Measurements from ENCODE around the gene PPIH.
"Not testable (repeated sequence)": the region's sequence is repeated elsewhere in the genome, so short reads cannot be mapped to it uniquely, and the experiment has no call there.

PPIH gene

DNA sequence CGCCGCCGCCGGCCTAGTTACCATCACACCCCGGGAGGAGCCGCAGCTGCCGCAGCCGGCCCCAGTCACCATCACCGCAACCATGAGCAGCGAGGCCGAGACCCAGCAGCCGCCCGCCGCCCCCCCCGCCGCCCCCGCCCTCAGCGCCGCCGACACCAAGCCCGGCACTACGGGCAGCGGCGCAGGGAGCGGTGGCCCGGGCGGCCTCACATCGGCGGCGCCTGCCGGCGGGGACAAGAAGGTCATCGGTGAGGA is 24.2 kb downstream of the PPIH start:
- not testable (repeated sequence) for DNase-seq (ENCODE audit: low read depth in 2 of 2)

DNA sequence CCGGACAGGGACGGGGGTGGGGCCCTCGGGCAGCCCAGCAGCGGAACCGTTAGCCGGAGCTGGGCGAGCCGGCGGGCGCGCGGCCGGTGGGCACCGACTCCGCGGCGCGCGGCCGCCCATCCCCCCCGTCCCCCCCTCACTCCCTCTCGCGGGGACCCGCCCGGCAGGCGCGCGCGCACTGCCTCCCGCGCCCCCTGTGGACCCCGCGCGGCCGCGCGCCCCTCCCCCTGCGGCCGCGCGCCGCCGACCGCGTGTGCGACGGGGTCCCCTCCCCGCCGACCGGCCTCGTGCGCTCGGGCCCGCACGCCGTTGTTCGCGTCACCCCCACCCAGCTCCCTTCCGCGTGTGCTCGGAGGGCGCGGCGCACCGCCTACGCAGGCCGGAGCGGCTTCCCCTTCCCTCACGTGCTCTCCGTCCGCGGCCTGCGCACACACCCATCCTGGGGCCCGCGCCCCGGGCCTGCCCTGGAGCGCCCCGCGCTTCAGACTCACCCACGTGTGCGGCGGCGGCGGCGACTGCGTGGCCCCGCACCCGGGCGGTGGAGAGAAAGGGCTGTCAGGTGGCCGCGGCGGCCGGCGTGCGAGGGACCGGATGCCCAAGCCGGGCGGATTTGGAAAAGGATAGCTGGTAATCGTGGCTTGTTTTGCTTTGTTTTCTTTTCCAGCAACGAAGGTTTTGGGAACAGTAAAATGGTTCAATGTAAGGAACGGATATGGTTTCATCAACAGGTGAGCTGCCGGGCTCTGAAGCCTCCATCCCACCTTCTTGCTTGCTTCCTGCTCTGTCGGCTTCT is 24.7 kb downstream of the PPIH start:
- DNase-seq (ENCODE audit: low read depth in 2 of 2), result peak in 1 of 2 experiments; percentile 14

DNA sequence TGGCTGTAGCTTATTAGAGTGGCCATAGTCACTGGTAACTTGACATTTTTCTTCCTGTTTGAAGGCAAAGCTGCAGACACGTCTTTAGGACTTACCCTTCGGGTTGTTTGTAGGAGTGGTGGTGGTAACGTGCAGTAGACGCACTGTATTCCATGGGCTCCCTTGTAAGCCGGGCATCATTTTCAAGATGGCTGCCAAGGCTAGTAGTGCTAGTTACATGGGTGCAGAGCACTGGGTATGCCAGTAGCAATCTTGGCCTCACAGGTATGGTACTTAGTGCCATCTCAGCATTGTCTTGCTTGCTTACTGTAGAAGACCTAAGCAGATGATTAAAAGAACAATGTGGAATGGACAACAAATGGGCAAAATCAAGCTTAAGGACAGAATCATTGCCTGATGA is 25.9 kb downstream of the PPIH start:
- no peak for DNase-seq (ENCODE audit: low read depth in 2 of 2)

DNA sequence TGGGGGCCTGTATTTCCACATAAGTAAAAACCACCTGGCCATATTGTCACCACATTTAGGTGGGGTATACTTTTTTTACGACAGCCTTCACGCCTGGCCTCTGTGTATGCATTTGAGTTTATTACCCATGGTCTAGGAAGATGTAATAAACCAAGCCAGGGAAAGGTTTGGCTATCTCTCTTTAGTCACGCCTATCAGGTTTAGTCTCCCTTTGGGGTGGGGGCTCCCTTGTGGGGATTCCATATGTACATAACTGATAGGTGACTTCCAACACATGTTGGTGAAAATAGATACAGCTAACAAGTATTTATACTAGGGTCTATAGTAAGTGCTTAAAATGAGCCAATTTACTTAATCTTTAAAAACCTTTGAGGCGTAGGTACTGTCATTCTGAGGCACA is 28.2 kb downstream of the PPIH start:
- DNase-seq (ENCODE audit: low read depth in 2 of 2), result no peak

DNA sequence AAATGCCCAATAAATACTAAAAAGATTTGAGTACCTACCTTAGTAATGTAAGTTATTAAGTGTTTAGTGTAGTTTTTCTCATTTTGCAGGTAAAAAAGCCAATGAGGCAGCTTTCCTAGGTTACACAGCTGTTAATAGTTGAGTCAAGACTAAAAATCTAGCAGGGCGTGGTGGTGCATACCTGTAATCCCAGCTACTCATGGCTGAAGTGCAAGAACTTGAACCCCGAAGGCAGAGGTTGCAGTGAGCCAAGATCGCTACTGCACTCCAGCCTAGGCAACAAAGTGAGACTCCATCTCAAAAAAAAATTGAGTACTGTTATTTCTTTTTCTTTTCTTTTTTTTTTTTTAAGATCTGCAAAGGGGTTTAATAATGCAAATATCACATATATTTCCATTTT is 31.7 kb downstream of the PPIH start:
- DNase-seq (ENCODE audit: low read depth in 2 of 2), result no peak

DNA sequence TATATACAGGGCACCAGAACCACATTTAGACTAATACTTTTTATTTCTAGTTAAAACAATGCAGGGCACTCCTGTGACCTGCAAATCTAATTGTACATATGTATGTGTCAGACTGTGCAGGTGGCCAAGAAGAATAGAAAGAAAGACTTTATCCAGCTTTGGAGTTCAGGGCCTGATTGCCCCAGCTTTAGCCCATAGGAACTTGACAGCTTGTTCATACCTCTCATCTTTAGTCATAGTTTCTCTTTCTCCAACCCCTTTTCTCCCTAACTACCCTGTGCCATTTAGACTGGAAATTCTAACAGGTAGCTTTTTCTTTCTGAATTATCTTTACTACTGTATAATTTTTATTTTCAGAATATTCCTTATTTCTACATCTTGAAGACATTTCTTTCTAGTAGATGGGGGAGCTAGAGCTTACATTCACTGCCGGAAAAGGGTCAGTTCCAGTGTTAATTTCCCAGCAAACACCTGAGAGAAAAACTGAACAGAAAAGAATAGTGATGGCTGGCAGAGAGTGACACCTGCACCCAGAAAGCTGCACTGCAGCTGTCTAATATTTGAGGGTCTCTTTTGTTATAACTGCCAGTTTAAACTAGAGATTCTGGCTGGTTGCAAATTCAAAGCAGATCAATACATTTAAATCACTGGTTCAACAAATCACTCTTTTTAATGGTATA is 32.4 kb downstream of the PPIH start:
- DNase-seq (ENCODE audit: low read depth in 2 of 2), result no peak

DNA sequence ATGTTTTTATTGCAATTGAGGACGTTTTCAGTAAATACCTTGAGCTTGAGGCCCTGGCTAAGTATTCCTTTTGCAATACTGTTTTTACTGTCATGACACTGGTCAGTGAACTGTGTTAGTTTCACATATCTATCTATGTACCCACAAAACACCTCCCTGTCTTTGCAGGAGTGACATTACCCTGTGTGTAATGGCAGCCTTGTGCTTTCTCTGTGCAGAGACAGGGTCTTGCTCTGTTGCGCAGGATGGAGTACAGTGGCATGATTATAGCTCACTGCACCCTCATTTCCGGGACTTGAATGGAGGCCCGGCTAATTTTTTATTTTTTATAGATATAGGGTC is 32.9 kb downstream of the PPIH start:
- DNase-seq (ENCODE audit: low read depth in 2 of 2), result no peak

DNA sequence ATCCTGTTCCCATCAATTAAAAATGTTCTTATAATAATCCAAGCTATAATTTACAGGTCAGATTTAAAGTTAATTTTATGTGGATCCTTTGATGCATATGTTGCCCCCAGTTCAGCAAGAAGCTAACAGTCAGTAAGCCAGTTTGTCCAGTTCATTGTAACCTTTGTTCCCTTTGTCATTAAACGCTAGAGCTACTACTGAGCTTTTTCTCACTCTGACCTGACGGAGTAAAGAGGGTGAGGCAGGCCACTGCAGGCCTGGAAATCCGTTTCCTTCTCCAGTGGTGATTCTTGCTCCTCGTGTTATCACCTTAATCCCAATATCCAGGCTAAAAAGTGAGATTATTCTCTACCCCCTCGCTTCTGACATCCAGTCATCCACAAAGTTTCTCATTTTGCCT is 34.2 kb downstream of the PPIH start:
- DNase-seq (ENCODE audit: low read depth in 2 of 2), result no peak

DNA sequence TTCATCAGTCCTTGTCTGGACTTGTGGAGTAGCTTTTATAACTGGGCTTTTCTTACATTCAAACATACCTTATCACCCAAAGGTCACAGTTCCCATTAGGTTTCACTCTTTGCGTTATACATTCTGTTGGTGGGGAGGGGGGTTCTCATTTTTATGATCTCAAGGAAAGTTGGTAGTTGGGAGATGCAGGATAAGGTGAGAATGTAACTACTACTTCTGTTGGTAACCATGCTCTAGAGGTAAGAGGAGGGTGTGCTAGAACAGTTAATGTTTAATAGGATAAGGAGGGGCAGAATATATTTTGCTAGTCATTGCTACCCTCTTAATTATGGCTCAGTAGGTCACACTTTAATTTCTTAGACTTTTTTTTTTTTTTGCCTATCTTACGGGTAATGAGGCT is 34.7 kb downstream of the PPIH start:
- no peak for DNase-seq (ENCODE audit: low read depth in 2 of 2)

DNA sequence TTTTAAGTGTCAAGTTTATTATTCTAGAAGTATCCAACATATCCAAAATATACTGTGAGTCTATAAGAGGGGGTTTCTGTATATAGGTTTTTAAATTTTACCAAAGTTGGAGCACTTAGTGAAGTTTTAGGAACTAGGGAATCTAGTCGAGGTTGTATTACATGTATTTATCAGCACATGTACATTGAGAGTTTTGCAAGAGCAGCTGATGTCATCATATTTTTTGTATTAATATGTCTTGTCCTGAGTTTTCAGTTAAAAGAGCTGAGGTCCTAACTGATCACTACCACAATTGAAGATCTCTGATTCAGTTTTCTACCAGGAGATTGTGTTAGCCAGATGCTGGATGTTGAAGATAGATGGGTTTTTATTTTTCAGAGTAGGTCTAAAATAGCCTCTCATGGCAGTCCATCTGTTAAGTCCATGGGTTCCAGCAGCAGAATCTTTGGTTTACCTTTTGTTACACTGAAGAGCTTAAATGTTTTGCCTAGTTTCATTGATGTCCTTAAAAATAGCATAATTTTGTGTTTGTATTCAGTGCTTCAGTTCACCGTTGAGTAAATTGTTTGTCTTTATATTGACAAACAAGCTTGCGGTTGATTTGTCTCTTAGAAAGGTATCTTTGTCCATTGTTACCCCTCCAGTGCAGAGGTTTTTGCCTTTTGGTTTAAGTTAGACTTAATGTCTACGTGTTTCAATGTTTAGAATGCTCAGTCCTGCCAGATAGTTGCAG is 40.0 kb downstream of the PPIH start:
- DNase-seq (ENCODE audit: low read depth in 2 of 2), result no peak

DNA sequence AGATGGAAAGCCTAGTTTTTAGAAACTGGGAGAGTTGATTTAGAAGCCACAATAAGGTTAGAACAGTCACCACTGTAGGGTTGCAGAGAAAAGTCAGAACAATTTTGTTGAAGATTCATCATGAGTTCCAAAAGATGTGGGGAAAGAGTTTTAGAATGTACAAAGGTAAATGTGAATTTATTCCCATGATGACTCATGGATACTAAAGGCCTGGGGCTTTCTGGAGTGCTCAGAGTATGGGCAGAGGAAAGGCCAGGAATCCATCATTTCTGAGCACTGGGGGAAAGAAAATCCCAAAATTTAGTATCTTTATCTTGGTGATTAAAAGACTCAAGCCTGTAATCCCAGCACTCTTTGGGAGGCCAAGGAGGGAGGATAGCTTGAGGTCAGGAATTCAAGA is 41.8 kb downstream of the PPIH start:
- no peak for DNase-seq (ENCODE audit: low read depth in 2 of 2)

DNA sequence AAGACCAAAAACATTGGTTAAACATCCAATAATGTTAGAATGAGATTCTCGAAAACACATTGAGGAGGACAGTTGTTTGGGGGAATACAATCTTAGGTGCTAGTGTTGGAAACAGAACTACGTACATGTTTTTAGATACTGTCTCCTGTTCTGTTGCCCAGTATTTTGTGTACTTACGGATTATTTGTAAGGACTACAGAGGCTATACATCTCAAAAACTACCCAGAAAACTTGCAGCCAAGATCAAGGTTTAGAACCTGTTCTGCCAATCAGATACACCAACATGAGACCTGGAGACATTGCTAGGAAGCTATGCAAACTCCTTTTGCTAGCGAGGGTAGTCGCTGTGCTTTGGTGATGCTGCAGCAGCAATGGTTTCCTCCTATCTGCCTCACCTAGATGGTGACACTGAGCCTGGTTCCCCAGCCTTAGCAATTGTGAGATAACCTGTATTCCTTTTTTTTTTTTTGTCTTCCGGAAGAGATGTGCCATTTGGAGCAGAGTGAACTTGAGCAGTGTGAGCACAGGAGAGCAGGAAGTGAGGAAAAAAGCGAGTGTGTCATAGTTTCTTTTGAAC is 45.8 kb downstream of the PPIH start:
- DNase-seq (ENCODE audit: low read depth in 2 of 2), result no peak

DNA sequence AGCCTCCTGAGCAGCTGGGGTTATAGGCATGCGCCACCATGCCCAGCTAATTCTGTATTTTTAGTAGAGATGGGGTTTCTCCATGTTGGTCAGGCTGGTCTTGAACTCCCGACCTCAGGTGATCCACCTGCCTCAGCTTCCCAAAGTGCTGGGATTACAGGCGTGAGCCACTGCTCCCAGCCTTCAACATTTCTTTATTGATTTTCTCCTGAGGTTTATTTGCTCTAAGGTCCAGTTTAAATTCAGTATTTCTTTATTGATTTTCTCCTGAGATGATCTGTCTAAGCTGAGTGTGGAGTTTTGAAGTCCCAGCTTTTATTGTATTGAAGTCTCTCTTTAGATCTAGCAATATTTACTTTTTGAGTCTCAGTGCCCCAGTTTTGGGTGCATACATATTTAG is 54.6 kb downstream of the PPIH start:
- not testable (repeated sequence) for DNase-seq (ENCODE audit: low read depth in 2 of 2)

DNA sequence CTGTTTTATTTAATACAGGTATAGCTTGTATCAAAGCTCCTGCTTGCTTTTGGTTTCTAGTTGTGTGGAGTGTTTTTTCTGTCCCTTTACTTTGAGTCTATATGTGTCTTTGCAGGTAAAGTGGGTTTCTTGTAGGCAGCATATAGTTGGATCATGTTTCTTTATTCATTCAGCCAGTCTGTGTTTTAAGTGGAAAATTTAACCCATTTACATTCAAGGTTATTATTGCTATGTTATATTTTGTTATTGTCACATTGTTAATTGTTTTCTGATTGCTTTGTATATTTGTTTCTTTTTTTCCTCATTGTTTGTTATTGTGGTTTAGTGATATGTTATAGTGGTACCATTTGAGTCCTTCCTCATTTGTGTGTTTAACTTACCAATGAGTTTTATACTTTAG is 55.1 kb downstream of the PPIH start:
- no peak for DNase-seq (ENCODE audit: low read depth in 2 of 2)

DNA sequence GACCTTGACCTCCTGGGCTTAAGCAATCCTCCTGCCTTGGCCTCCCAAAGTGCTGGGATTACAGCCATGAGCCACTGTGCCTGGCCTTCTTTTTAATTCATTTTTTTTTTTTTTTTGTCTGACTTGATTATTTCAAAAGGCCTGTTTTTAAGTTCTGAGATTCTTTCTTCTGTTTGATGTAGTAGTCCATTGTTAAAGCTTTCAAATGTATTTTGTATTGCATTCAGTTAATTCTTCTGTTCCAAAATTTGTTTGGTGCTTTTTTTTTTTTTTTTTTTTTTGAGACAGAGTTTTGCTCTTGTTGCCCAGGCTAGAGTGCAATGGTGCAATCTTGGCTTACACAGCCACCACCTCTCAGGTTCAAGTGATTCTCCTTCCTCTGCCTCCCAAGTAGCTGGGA is 56.2 kb downstream of the PPIH start:
- not testable (repeated sequence) for DNase-seq (ENCODE audit: low read depth in 2 of 2)

DNA sequence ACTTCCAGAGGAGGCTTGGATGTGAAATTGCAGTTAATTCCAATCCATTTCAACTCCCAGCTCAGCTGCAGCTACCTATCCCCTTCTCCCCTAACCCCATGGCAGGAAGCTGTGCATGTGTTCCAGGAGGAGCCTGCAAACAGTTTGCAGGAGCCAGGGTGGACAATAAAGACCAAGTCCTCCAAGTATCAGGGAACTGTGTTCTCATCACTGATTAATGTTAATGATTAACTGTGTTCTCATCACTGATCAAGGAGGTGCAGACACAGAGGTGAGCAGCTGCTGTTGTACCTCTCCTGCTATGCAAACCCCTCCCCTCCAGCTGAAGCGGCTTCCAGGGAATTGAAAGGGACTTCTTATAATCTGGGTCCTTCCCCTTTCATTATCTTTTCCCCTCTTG is 62.6 kb downstream of the PPIH start:
- DNase-seq (ENCODE audit: low read depth in 2 of 2), result no peak

DNA sequence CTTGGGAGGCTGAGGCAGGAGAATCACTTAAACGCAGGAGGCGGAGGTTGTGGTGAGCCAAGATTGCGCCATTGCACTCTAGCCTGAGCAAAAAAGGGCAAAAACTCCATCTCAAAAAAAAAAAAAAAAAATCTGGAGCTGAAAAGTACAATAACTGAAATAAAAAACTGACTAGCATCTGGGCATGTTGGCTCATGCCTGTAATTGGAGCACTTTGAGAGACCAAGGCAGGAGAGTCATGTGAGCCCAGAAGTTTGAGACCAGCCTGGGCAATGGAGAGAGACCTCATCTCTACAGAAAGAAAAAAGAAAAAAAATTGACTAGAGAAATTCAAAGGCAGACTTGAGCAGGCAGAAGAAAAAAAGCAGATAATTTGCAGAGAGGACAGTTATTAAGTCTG is 63.7 kb downstream of the PPIH start:
- DNase-seq (ENCODE audit: low read depth in 2 of 2), result no peak

DNA sequence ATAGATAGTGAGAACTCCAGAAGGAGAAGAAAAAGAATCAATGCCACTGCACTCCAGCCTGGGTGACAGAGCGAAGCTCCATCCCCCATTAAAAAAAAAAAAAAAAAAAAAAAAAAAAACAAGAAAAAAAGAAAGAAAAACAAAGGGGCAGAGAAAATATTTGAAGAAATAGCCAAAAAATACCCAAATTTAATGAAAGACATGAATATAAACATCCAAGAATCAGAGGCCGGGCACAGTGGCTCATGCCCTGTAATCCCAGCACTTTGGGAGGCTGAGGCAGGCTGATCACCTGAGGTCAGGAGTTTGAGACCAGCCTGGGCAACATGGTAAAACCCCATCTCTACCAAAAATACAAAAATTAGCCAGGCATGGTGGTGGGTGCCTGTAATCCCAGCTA is 64.2 kb downstream of the PPIH start:
- DNase-seq (ENCODE audit: low read depth in 2 of 2), result not testable (repeated sequence)

DNA sequence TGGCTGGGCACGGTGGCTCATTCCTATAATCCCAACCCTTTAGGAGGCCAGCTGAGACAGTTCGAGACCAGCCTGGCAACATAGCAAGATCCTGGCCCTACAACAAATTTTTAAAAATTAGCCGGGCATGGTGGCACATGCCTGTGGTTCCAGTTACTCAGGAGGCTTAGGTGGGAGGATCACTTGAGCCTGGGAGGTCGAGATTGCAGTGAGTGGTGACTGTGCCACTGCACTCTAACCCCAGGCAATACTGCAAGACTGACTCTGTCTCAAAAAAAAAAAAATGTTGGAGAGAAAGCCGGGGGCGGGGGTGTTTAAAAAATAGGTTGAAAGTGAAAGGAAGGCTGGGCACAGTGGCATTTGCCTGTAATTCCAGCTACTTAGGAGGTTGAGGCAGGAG is 65.3 kb downstream of the PPIH start:
- no peak for DNase-seq (ENCODE audit: low read depth in 2 of 2)

DNA sequence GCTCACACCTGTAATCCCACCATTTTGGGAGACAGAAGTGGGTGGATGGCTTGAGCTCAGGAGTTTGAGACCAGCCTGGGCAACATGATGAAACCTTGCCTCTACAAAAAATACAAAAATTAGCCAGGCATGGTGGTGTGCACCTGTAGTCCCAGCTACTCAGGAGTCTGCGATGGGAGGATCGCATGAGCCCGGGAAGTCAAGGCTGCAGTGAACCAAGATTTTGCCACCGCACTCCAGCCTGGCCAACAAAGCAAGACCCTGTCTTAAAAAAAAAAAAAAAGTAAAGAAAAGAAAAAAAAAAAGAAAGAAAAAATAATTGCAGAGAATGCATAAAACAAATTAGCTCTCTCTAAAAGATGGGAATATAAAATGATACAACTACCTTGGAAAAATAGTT is 67.6 kb downstream of the PPIH start:
- not testable (repeated sequence) for DNase-seq (ENCODE audit: low read depth in 2 of 2)

All from fibroblast of skin of left quadriceps (primary cell).